SW480 (cell line): ENCODE measurements around the gene SNORC.
A peak's percentile ranks its signal among the peaks of the same experiment; 100 is the strongest.

Experiments used
- DNase-seq: peaks from one replicate; pipeline ENCODE4 v3.0.0-alpha.2; 2016; ENCODE audit warnings: low spot score

The SNORC gene

DNA sequence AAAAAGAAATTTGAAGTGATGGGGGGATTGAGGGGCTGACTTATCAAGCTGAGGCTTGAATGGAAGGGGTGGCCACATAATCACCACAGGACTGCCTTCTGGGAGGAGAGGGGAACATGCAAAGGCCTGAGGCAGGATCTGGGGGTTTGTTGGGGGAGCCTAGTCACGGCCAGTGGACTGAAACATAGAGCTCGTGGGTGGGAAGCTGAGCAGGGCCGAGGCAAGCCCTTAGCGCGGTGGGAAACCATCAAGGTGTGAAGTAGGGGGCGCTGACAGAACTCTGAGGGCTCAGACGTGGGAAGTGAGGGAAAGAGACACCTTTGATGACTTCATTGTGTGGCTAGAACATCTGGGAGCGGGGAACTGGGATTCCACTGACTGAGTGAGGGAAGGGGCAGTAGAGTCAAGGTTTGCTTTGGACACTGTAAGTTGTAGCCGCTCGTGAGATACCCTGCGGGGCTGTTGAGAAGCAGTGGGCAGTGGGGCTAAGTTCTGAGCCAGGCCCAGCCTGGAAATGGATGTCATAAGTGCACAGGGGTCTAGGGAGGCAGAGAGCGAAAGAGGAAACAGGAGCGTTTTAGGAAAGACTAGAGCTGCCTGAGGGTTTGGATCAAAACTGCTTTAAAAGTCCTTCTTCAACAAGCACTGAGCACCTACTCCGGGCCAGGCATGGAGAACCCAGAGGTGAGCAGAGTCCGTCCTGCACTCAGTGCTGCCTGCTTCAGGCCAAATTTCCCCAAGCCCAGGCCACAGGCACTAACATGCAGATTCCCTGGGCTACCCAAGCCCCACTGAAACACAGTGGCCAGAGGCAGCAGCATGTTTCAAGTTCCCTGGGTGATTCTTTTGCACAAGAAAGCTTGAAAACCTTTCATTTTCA, 686 bp upstream of the SNORC start:
- DNase-seq: no peak

DNA sequence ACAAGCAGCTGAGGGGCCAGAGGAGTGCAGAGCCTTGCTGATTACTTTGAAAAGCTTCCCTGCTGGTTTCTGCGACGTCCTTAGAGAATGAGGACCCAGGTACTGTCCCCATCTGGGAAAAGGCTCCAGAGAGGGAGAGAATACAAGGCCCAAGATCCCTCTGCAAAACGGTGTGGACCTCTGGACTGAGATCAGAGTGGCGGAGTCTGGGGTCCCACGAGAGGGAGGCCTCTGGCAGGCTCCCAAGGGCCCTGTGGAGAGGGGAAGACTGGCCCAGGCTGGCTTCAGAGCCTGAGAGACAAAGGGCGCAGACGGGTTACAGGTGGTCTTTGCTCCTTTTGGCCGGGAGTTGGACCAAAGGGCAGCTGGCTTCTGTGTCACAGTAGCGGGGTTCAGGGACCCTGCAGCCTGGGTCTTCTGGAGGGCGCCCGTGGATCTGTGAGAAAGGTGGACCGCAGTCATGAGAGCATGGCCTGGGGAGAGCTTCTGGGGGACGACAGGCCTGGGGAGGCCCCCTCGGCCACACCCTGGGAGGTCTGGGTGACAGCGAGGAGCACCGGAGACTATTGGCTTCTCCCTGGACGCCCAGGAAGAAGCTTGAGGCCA, 805 bp downstream of the SNORC start:
- no peak for DNase-seq

DNA sequence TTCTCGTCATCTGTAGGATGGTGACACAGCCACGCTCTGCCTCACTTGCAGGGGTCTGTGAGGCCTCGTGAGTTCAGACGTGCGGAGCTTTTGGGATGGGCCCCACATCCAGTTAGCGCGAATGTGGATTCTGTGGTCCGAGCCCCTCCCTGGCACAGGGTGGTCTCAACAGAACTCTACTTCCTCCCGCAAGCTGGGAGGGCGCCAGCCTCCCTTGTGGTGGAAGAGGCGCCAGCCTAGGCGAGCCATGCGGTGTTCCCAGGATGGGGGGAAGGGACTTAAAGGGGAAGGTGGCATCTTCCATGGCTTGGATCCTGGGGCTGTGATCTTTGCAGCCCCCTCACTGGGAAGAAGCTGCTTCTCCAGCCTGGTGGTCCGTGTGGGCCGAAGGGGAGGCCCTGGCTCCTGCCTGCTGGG, 1.4 kb downstream of the SNORC start:
- no peak for DNase-seq

DNA sequence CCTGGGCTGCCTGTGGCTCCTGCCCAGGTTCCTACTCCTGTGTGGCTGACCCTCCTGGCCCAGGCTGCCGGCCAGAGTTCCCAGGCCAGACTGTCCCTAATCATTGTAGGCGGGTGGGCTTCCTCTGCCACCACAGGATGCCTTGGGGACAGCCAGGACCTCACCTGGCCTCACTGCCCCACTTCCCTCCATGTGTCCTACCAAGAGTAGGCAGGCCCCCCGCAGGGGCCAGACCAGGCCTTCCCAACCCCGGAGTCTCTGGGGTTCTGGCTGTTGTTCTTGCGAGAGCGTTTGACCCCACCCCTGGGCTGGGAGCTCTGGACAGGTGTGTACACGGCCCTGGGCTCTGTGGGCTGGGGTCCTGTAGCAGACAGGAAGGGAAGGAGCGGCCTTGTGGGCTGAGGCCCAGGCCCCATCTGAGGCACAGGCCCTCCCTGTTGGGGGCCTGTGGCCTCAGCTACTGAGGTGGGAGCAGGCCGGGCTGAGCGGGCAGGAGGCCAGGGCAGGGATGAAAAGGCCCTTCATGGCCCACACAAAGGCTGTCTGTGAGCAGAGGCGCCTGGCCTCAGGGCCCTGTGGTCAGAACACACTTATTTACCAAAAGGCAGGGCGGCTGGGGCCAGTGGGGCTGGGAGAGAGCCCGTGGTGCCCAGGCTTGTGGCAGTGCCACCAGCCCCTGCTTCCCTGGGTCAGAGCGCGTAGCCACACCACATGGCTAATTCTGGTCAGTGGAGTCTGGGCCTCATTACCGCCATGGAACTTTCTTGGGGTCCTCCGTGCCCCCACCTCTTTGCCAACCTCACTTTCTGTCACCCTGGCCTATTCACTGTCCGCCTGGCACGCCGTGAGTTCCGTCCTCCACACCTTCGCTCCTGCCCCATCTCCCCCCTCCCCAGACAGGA, 2.0 kb downstream of the SNORC start:
- no peak for DNase-seq

DNA sequence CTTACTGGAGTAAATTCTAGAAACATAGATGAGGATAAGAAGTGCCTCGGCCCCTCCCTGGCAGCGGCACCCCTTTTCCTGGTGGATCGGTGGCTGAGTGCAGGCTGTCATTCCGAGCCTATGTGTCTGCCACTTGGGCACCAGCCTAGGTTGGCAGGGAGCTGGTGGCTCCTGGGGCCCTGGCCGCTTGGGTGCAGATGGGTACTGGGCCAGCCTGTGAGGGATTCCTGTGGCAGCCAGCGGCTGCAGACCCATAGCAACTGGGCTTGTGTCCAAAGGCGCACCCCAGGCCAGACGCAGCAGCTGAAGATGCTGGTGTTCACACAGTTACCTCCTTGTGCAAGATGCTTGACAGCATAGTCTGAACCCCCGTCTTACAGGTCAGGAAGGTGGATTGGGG, 2.8 kb downstream of the SNORC start:
- DNase-seq: no peak

DNA sequence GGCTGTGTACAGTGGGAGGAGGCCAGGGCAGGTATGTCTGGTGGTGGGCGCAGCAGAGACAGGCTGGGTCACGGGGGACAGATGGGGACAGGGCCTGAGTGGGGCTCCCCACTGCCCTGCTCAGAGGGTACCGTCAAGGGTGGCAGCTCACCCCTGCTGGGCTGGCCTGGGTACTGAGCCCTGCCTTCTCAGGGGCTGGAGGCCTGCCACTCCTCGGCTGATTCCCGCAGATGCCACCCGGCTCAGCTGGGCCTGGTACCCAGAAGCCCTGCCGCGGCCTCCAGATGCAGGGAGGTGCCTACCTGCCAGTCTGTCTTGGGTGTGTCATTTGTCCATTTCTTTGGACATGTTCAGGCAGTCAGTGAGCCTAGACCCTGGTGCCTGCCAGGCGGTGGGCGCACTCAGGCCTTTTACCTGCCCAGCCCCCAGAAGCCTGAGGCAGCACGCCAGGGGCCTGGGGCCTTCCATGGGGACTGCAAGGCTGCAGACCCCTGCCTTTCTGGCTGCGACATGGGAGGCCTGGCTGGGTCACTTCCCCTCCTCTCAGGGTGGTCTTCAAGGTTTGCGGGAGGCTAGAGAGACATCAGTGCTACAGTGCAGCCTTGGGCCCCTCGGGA, 3.3 kb downstream of the SNORC start:
- DNase-seq: no peak

DNA sequence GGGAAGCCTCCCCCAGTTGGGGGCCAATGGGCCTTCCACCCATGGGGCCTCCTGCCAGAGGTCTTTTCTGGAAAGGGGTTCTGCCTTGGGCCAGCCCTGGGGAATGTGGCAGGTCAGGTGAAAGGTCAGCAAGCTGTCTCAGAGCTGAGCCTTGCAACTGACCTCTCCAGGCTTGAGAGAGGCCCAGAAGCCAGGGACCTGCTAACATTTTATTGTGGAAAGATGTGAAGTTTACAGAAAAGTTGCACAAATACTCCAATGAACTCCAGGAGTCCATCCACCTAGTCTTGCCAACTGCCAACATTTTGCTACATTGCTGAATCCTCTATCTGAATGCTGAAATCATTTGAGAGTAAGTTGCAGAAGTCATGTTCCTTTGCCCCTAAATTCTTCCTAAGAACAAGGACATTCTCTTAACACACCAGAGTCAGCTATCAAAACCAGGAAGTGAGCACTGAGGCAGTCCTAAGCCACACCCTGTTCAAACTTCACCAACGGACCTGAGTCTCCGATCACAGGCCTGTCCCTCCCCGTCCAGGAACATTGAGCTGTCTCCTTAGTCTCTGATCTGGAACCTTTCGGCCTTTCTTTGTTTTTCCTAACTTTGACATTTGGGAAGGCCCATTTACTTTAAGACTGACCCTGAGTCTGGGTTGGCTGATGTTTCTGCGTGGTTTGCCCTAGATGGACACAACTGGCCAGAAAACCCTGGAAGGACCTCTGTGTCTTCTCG, 4.0 kb downstream of the SNORC start:
- no peak for DNase-seq

DNA sequence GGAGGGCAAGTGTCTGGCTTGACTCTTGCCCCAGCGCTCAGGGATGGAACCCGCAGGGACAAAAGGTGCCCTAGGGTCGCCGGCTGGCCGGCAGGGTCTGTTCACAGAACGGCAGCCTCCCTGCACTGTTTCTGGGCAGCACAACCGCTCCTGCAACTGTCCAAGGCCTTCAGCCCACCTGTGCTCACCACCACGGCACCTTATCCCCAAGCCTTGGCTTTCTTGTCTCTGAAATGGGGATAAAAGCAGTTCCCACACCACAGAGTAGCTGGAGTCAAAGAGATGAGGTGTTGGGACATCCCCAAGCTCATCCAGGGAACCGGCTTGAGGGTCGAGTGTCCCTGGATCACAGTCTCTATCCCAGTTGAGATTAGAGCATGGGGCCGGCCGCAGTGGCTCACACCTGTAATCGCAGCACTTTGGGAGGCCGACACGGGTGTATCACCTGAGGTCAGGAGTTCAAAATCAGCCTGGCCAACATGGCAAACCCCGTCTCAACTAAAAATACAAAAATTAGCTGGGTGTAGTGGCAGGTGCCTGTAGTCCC, 4.7 kb downstream of the SNORC start:
- no peak for DNase-seq

DNA sequence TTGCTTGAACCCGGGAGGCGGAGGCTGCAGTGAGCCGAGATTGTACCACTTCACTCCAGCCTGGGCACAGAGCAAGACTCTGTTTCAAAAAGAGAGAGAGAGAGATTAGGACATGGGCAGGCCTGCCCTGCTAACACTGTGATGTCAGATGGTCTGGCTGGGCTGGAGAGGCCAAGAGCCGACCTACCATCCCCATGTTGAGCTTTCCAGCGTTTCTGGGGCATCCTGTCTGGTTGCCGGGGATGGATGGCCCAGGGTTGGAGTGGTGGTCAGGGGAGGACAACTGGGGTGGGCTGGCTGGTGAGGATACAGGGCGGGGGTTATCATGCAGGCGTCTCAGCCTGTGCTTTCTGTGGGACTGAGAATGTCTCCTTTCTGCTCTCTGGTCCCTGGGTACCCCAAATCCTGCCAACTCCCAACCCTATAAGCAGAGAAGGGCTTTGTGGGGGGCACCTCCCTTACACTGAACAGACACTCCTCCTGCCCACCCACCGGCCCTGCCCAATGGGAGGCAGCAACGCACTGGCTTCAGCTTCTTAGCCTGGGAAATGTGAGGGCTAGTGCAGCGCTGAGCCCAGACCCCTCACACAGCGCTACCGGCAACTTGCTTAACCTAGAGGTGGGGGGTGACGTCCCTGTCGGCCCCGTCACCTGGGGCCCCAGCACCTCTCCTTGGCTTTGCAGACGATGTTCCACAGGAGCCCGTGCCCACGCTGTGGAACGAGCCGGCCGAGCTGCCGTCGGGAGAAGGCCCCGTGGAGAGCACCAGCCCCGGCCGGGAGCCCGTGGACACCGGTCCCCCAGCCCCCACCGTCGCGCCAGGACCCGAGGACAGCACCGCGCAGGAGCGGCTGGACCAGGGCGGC, 5.4 kb downstream of the SNORC start:
- no peak for DNase-seq

DNA sequence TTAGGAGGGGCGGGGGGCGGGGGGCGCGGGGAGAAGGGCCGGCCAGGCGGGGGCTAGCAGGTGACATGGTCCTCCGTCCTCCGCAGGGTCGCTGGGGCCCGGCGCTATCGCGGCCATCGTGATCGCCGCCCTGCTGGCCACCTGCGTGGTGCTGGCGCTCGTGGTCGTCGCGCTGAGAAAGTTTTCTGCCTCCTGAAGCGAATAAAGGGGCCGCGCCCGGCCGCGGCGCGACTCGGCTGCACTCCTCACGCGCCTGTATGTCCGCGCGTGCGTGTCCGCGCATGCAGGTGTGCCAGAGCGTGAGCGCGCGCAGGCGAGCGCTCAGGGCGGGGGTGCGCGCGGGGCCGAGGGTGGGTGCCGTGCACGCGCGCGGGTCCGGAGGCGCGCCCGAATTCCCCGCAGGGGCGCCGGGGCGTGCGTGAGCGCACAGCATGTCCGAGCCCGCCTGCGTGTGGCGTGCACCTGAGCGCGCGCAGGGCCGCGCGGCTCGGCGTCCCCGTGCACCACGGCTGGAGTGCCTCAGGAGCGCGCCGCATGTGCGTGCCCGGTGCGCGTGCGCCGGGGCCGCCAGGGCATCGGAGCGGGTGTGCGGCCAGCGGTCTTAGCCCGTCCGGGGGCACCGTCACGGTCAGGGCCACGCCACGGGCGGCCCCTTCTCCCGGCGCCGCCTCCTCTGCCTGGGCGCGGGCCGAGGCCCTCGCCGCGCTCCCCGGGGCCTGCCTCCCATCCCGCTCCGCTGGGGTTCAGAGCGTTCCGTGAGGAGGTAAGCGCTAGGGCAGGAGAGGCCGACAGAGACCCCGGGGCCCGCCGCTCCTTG, 6.3 kb downstream of the SNORC start:
- peak; percentile 45 for DNase-seq

DNA sequence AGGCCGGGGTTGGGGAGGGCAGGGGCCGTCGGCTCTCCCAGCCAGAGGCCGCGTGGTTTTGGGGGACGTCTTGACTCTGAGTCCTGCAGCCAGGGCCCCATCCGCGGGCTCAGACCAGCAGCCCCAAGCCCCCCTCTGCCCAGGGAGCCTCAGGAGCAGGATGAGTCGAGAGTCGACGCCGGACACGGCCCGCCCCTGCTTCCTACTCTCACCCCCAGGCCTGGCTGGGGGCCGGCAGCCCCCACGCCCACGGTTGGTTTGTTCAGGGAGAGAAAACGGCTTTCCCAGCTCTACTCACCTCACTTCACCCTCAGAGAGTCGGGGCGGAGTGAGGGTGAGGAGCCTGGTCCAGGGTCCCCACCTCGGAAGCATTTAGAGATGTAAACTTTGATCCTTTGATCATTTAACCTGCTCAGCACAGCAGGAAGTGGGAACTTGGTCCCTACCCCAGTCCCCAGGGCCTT, 6.9 kb downstream of the SNORC start:
- no peak for DNase-seq

DNA sequence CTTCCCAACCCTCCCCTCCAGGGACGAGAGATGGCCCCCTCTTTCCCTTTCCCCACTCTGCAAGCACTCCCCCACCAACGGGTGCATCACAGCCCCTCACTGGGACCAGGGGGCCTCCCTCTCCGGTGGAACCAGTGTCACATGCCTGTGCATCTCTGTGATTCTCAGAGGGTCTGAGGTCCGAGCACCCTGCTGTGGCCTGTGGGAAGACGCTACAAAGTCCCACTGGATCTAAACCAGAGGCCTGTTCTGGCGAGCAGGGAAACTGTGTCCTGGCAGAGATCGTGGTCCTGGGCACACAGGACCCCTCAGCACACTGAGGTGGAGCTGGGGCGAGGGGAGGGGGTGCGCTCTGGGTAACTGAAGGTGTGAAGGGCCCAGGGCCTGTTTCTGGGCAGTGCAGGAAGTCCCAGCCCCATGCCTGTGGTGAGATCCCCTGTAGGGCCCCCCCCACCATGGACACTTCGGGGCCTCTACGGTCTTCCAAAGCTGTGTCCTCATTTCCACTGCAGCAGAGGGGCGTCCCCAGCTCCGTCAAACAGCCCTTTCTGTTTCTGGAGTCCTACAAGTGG, 8.0 kb downstream of the SNORC start:
- no peak for DNase-seq

DNA sequence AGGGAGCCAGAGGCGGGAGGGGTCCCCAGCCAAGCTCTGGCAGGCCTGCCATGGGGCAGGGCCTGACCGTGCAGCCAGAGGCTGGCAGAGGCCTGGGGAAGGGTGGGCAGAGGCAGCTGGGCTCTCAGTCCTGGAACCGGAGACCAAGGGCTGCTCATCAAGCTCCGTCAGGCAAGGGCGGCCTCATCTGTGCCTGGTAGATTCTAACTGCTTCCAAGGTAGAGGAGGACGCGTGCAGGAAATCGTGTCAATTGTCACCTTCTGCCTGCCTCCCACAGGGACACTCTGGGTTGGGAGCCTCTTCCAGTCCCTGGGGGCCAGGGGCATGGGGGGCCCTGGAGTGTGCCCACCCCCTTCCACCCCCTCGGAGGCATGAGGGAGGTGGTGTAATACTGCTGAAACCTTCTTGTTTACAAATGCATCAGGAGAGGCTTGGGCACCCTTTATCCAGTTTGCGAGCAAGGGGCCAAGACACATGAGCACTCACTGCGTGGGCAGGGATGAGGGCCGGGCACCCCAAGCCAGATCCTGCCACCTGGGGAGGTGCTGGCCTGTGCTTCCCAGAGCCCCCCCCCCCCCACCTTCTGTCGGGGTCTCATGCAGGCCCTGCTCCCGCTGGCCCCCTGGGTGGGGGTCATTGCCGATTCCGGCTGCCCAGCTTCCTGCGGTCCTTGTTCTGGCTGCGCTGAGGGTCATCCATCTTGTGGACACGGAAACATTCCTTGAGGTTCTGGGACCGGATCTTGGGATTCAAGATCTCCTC, 9.0 kb downstream of the SNORC start:
- DNase-seq: no peak

DNA sequence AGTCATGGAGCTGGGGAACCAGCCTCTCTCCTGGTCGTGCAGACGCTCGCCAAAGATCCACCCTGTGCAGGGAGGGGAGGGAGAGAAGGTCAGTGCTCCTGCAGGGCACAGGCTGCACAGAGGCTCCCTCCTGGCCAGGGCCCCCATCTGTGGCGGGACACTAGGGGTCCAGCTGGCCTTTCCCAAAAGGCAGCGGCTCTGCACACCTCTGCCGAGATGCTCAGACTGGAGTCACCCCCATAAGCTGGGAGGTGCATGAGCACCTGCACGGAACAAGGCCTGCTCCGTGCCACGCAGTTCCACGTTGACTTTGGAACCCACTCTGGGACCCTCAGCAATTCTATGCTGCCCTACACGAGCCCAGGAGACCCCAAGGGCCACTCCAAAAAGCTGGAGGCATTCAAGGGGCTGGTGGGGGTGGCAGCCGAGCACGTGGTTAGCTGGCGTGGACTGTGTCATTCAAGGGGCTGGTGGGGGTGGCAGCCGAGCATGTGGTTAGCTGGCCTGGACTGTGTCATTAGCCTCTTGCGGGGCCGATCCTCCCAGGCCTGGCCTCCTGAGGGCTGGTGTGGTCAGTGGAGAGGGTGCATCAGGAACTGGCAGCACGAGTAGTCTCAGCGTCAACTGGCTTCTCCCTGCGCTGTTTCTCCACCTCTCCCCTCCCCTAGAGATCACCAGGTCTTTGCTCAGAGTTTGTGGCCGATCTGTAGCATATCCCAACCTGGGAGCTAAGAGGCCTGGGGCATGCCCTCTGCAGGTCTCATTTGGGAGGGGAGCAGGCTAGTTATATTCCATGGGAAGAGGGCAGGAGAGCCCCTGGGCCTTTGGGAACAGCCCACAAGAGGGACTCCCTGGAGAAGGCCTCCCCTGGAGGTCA, 9.8 kb downstream of the SNORC start:
- no peak for DNase-seq

DNA sequence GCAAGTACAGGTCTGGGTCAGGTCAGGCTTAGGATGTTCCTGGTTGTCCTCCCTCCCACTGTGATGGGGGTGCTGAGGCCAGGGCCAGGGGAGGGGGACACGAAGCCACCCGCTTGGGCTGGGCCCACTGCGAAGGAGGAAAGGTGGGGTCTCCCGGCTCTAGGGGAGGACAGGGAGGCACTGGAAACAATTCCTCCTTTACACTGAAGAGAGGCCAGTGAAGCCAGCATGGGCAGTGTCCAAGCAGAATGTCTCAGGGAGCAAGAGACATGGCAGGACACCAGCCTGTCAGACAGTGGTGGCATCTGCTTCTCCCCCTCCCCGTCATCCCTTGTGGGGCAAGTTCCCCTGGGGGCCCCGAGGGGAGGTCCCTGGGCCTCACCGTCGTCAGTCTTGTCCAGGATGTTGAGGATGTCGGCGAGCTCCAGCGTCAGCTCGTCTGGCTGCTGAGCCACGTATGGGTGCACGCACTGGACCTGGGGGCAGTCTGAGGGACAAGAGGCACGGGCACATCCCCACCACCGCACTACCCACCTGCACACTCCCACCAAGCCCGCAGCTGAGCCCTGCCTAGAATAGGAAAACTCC, 10.8 kb downstream of the SNORC start:
- DNase-seq: no peak

DNA sequence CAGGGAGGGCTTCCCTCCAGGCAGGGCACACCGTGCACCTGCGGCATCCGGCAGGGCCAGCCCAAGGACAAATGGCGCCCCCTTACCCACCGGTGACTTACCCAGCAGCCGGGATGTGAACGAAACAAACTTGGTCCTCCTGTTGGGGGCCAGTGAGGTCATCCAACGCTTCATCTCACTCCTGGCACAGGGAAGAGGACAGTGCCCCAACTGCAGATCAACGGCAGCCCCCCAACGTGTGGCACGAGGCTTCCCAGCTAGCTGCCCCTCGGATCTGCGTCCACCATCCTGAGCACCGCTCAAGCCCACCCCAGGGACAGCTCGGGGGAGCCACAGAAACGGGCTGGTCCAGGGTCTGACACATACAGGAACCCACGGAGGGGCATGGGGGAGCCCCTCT, 12.0 kb downstream of the SNORC start:
- no peak for DNase-seq
